RWPE1 (cell line): ENCODE measurements around the gene DNAAF9.

Source experiments
- CTCF ChIA-PET: fragments of 350-600 bp; sonication (Branson Sonifier 250); formaldehyde crosslinking; extraction: SDS; loops from one replicate; lab custom pipeline; 2021; lab: Yijun Ruan, JAX
- POLR2A ChIA-PET: fragments of 400-600 bp; formaldehyde crosslinking; extraction: SDS; loops from one replicate; lab custom pipeline; 2020; ENCODE audit warnings: antibody characterized with exemption; ENCODE audit not compliant: low non-redundant PET; lab: Yijun Ruan, JAX
- DNase-seq: peaks from one replicate; pipeline ENCODE4 v3.0.0; 2012; ENCODE audit warnings: low spot score
- H3K27ac ChIP-seq: fragments of 450-650 bp; 2 replicates; pipeline ENCODE4 v1.5.1; 2017
- CTCF ChIP-seq: fragments of 450-650 bp; conservative IDR thresholded peaks from 2 replicates; pipeline ENCODE4 v1.5.1; 2017; ENCODE audit warnings: low read depth, mild to moderate bottlenecking

The DNAAF9 gene

GRCh38 chr20:3367089-3367488 is 40.4 kb downstream of the DNAAF9 start:
- DNase-seq: no peak
- POLR2A ChIA-PET: no interaction called here
- TF ChIP-seq CTCF: no peak
- H3K27ac ChIP-seq: no peak overlapping the region
- CTCF ChIA-PET: interaction anchor here (1.0 kb wide), 1 partner anchor 9 kb away, joined by 3 read pairs; no protein-coding TSS in a partner anchor

- CTCF ChIA-PET: no interaction called here
- TF ChIP-seq CTCF: no peak
- DNase-seq: no peak
- H3K27ac ChIP-seq: no peak overlapping the region
- POLR2A ChIA-PET: no interaction called here
Measured at GRCh38 chr20:3364323-3365013, 43.0 kb downstream of the DNAAF9 start.

- ChIA-PET POLR2A (no interaction called here), CTCF (no interaction called here)
- no peak overlapping the region for H3K27ac ChIP-seq
- DNase-seq: no peak
- TF ChIP-seq CTCF: no peak
Measured at GRCh38 chr20:3360752-3361151, 46.7 kb downstream of the DNAAF9 start.

- CTCF ChIA-PET: interaction anchor here (0.6 kb wide), 1 partner anchor 8 kb away, joined by 3 read pairs; no protein-coding TSS in a partner anchor
Measured at GRCh38 chr20:3358676-3359340, 48.7 kb downstream of the DNAAF9 start.

More at GRCh38 chr20:3358676-3359340, 48.7 kb downstream of the DNAAF9 start:
- POLR2A ChIA-PET: no interaction called here
- no peak for TF ChIP-seq CTCF
- DNase-seq: no peak
- no peak overlapping the region for H3K27ac ChIP-seq
